ENCODE measurements around the gene ELAVL1.
"Not testable (repeated sequence)": the region's sequence is repeated elsewhere in the genome, so short reads cannot be mapped to it uniquely, and the experiment has no call there.

The ELAVL1 gene

GRCh38 chr19:7933828-7934725, 71.4 kb downstream of the ELAVL1 start:
- DNase-seq (ENCODE audit: low spot score) = no peak

- DNase-seq (ENCODE audit: low spot score) = no peak
Observed at GRCh38 chr19:7933411-7933810, 72.0 kb downstream of the ELAVL1 start.

GRCh38 chr19:7932930-7933300, 72.5 kb downstream of the ELAVL1 start:
- no peak for DNase-seq (ENCODE audit: low spot score)

- no peak for DNase-seq (ENCODE audit: low spot score)
Observed at GRCh38 chr19:7932276-7932929, 73.0 kb downstream of the ELAVL1 start.

GRCh38 chr19:7931221-7932061, 74.0 kb downstream of the ELAVL1 start:
- no peak for DNase-seq (ENCODE audit: low spot score)

GRCh38 chr19:7930765-7931164, 74.7 kb downstream of the ELAVL1 start:
- DNase-seq (ENCODE audit: low spot score) = no peak

GRCh38 chr19:7930030-7930429, 75.4 kb downstream of the ELAVL1 start:
- DNase-seq (ENCODE audit: low spot score) = not testable (repeated sequence)

GRCh38 chr19:7928741-7929701, 76.4 kb downstream of the ELAVL1 start:
- peak; percentile 86 for DNase-seq (ENCODE audit: low spot score)

GRCh38 chr19:7928334-7928706, 77.1 kb downstream of the ELAVL1 start:
- peak; percentile 64 for DNase-seq (ENCODE audit: low spot score)

GRCh38 chr19:7927605-7928333, 77.7 kb downstream of the ELAVL1 start:
- no peak for DNase-seq (ENCODE audit: low spot score)

- DNase-seq (ENCODE audit: low spot score) = peak; percentile 23
Observed at GRCh38 chr19:7926727-7927604, 78.5 kb downstream of the ELAVL1 start.

GRCh38 chr19:7926021-7926726, 79.3 kb downstream of the ELAVL1 start, which contains the start of gene CTXN1:
Gene CTXN1 (minus strand): TSS chr19:7926135. CDS start chr19:7925538, 597 bp downstream.
- DNase-seq (ENCODE audit: low spot score) = peak; percentile 94

GRCh38 chr19:7925171-7925851, 80.1 kb downstream of the ELAVL1 start:
- peak; percentile 89 for DNase-seq (ENCODE audit: low spot score)

- no peak for DNase-seq (ENCODE audit: low spot score)
Observed at GRCh38 chr19:7924651-7925170, 80.7 kb downstream of the ELAVL1 start.

GRCh38 chr19:7924241-7924640, 81.2 kb downstream of the ELAVL1 start:
- no peak for DNase-seq (ENCODE audit: low spot score)

- no peak for DNase-seq (ENCODE audit: low spot score)
Observed at GRCh38 chr19:7923295-7924191, 81.9 kb downstream of the ELAVL1 start.

GRCh38 chr19:7922836-7923195, 82.6 kb downstream of the ELAVL1 start:
- no peak for DNase-seq (ENCODE audit: low spot score)

Data from D341Med (cell line).